Gastrocnemius medialis (tissue), 4 donors: ENCODE measurements around the gene CEBPB. TPM values are rescaled to one million over a fixed set of nuclear protein-coding genes. Genes with fewer than 3 reads are reported as not detected.

Source experiments
- ATAC-seq, 2 donors: fragments of 150-250 bp; one replicate each; pipeline ENCODE4 v1.9.1; 2016
- DNase-seq, 2 donors: peaks; one replicate each; pipeline ENCODE4 v3.0.0-alpha.2; 2019
- H3K27ac ChIP-seq, 4 donors: fragments of 200-600 bp; sonication (generic); 1 replicate in 1 of 4; 2 replicates in 3 of 4; pipeline ENCODE4 v1.5.1; 2016 to 2018; ENCODE audit warnings: mild to moderate bottlenecking in 2 of 4, moderate library complexity in 1 of 4
- H3K27me3 ChIP-seq, 3 donors: fragments of 200-600 bp; sonication (generic) in 2 of 3; 1 replicate in 1 of 3; 2 replicates in 2 of 3; pipeline versions ENCODE4 v1.5.1 to v1.6.0; 2016 to 2019; ENCODE audit warnings: mild to moderate bottlenecking in 1 of 3, moderate library complexity in 1 of 3
- H3K36me3 ChIP-seq, 2 donors: fragments of 200-600 bp; sonication (generic) in 1 of 2; one replicate each; pipeline ENCODE4 v1.5.1; 2017 to 2018
- H3K4me1 ChIP-seq, 2 donors: fragments of 200-600 bp; sonication (generic) in 1 of 2; one replicate each; pipeline ENCODE4 v1.5.1; 2016 to 2017; ENCODE audit warnings: mild to moderate bottlenecking in 2 of 2
- H3K4me3 ChIP-seq, 4 donors: fragments of 200-600 bp; sonication (generic) in 3 of 4; 1 replicate in 1 of 4; 2 replicates in 3 of 4; pipeline ENCODE4 v1.5.1; 2016 to 2019; ENCODE audit warnings: mild to moderate bottlenecking in 2 of 4
- H3K9me3 ChIP-seq, 3 donors: fragments of 200-600 bp; sonication (generic) in 2 of 3; 1 replicate in 1 of 3; 2 replicates in 2 of 3; pipeline ENCODE4 v1.5.1; 2016 to 2019
- CTCF ChIP-seq, 5 experiments: fragments of 450-650 bp in 3 of 5; fragments of 200-600 bp in 2 of 5; sonication (generic) in 2 of 5; IDR thresholded peaks in 4 of 5; conservative IDR thresholded peaks in 1 of 5; 1 replicate in 4 of 5; 2 replicates in 1 of 5; pipeline ENCODE4 v1.5.1; 2016 to 2019; ENCODE audit warnings: antibody characterized with exemption in 5 of 5, mild to moderate bottlenecking in 3 of 5, moderate library complexity in 3 of 5
- POLR2A ChIP-seq, 2 donors: fragments of 450-650 bp; IDR thresholded peaks; one replicate each; pipeline ENCODE4 v1.6.1; 2017; ENCODE audit warnings: antibody characterized with exemption in 2 of 2, mild to moderate bottlenecking in 2 of 2, moderate library complexity in 2 of 2
- in situ Hi-C, 4 donors: fragments of 200-750 bp; cut with MboI; loops; one replicate each; pipeline versions ENCODE4 v1.15.0 to v1.8.0; 2017; ENCODE audit warnings: low sequenced_read_pairs in 4 of 4
- intact Hi-C: fragments of 100-400 bp; cut with DNase I; formaldehyde crosslinking; loops from one replicate; pipeline ENCODE4 v1.15.1; 2023; ENCODE audit warnings: low total_unique reads
- total RNA-seq, 4 donors: library from RNA; depleted of rRNA; stranded (reverse); fragments of >200 nt; gene quantifications; one replicate each; pipeline versions ENCODE4 v1.1.0 to v1.2.3, GENCODE V29; 2016

The CEBPB gene
- total RNA-seq, 4 donors from 2014 or later: 219 to 434 (median 321) TPM

- Histone ChIP-seq H3K27me3 (no peaks in the 10 kb centered on the region), H3K4me3 (peak overlapping the region; percentile 86 to 96 (median 90)), H3K9me3 (no peaks in the 10 kb centered on the region), H3K36me3 (peaks cover 0 to 16% of the 10 kb centered on the region in 2 donors), H3K27ac (peak overlapping the region; percentile 91 to 100 (median 97)), H3K4me1 (peaks cover 0 to 10% of the 10 kb centered on the region in 2 donors)
- TF ChIP-seq CTCF (IDR thresholded peaks at IDR 0.05 in 4 of 5, conservative IDR thresholded peaks at IDR 0.05 in 1 of 5) (no peak), POLR2A (IDR thresholded peaks at IDR 0.05) (peak; percentile 51 to 78)
- intact Hi-C loops: no loop called here
- DNase-seq (peak; percentile 77 to 90), ATAC-seq (peak; percentile 18 to 24)
- in situ Hi-C loops: loop anchor here in 3 of 4 donors (10.0 to 25.0 kb wide), 3 partner anchors 82 to 570 kb away; no protein-coding TSS in a partner anchor
Measured at GRCh38 chr20:50192364-50193198, 2.0 kb downstream of the CEBPB start.

- peak in 1 of 5 experiments; percentile 9 for TF ChIP-seq CTCF (IDR thresholded peaks at IDR 0.05 in 4 of 5, conservative IDR thresholded peaks at IDR 0.05 in 1 of 5)
- no peak for TF ChIP-seq POLR2A (IDR thresholded peaks at IDR 0.05)
- Histone ChIP-seq H3K4me3 (peak overlapping the region; percentile 86 to 96 (median 90)), H3K36me3 (peaks cover 0 to 16% of the 10 kb centered on the region in 2 donors), H3K4me1 (peaks cover 0 to 7% of the 10 kb centered on the region in 2 donors), H3K27me3 (no peaks in the 10 kb centered on the region), H3K9me3 (no peaks in the 10 kb centered on the region), H3K27ac (peak overlapping the region; percentile 91 to 100 (median 97))
- ATAC-seq (no peak), DNase-seq (peak; percentile 34 to 64)
- in situ Hi-C loops (loop anchor here in 3 of 4 donors (10.0 to 25.0 kb wide), 3 partner anchors 81 to 569 kb away; no protein-coding TSS in a partner anchor), intact Hi-C loops (no loop called here)
Measured at GRCh38 chr20:50193199-50193835, 2.7 kb downstream of the CEBPB start.

- TF ChIP-seq POLR2A (IDR thresholded peaks at IDR 0.05) (peak; percentile 61 to 81), CTCF (IDR thresholded peaks at IDR 0.05 in 4 of 5, conservative IDR thresholded peaks at IDR 0.05 in 1 of 5) (no peak)
- peaks cover 0 to 7% of the 10 kb centered on the region in 2 donors for H3K4me1 ChIP-seq
- H3K9me3 ChIP-seq: no peaks in the 10 kb centered on the region
- intact Hi-C loops (loop anchor here (2.0 kb wide), 1 partner anchor 31 kb away; no protein-coding TSS in a partner anchor), in situ Hi-C loops (loop anchor here in 3 of 4 donors (10.0 to 25.0 kb wide), 3 partner anchors 81 to 568 kb away; no protein-coding TSS in a partner anchor)
- ATAC-seq: peak; percentile 13 to 16
- peak overlapping the region; percentile 91 to 100 (median 97) for H3K27ac ChIP-seq
- H3K36me3 ChIP-seq: peaks cover 0 to 16% of the 10 kb centered on the region in 2 donors
- peak overlapping the region; percentile 86 to 96 (median 90) for H3K4me3 ChIP-seq
- no peaks in the 10 kb centered on the region for H3K27me3 ChIP-seq
- peak; percentile 48 to 83 for DNase-seq
Measured at GRCh38 chr20:50193836-50194421, 3.3 kb downstream of the CEBPB start.

GRCh38 chr20:50194422-50194830 is 3.8 kb downstream of the CEBPB start:
- intact Hi-C loops (loop anchor here (2.0 kb wide), 1 partner anchor 30 kb away; no protein-coding TSS in a partner anchor), in situ Hi-C loops (loop anchor here in 3 of 4 donors (10.0 to 25.0 kb wide), 3 partner anchors 80 to 568 kb away; no protein-coding TSS in a partner anchor)
- DNase-seq: no peak
- Histone ChIP-seq H3K36me3 (peaks cover 0 to 16% of the 10 kb centered on the region in 2 donors), H3K9me3 (no peaks in the 10 kb centered on the region), H3K27ac (peak overlapping the region; percentile 91 to 100 (median 97)), H3K4me3 (peak overlapping the region; percentile 86 to 96 (median 90)), H3K27me3 (no peaks in the 10 kb centered on the region), H3K4me1 (peaks cover 0 to 7% of the 10 kb centered on the region in 2 donors)
- no peak for ATAC-seq
- no peak for TF ChIP-seq POLR2A (IDR thresholded peaks at IDR 0.05)
- TF ChIP-seq CTCF (IDR thresholded peaks at IDR 0.05 in 4 of 5, conservative IDR thresholded peaks at IDR 0.05 in 1 of 5): no peak
